ENCODE measurements around the gene ZNF518B. TPM values are rescaled to one million over a fixed set of nuclear protein-coding genes. Genes with fewer than 3 reads are reported as not detected.

ZNF518B gene
- polyA plus RNA-seq, 2 of the 4 experiments (the other 2 are of a cell fraction): 5.1 to 10.8 TPM

DNA sequence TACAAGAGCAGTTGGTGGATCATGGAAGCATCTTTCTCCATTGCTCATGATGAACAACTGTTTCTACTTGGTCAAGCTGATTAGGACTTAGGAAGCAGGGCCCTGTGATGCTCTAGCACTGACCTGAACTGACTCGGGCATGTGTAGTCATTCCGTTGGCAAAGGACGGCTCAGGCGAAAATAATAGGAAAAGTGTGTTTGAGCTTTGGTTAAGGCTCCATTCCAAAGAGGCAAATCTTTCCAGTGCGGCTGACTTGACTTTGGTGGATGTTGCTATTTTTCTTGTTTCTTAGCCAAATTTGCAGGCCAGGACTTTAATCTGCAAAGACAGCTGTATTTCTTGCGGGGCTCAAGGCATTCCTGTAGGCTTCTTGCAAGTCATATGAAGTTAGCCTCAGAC is 39.5 kb downstream of the ZNF518B start (continued):
- TF ChIP-seq HOXA7 (CRISPR knock-in tag; IDR thresholded peaks at IDR 0.05) (no peak), NR3C1 (IDR thresholded peaks at IDR 0.05) (no peak), CBX2 (IDR thresholded peaks at IDR 0.05; ENCODE audit: borderline replicate concordance, low read depth) (no peak), CHD4 (IDR thresholded peaks at IDR 0.05; ENCODE audit: borderline replicate concordance) (no peak)

DNA sequence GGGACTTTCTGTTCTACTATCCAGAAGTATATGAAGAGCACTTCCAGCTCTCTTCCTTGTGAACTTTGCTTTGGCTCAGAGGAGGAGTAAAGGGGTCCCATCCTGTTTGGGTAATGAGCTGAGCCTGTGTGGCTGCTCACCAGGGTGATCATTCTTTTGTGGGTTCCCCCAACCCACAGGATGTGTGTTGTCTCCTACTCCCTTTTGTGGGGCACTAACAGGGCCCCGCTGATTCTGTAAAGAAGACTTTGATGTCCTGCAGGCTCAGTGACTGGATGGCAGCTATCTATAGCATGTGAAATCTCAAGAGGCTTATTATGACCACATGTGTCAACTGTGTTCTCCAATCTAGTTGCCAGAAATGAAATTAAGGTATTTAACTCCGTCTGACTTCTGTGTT is 40.8 kb downstream of the ZNF518B start:
- 9% methylated on average over 2 of the region's 2 CpGs for WGBS (ENCODE audit: missing lambda C conversion rate)
- Histone ChIP-seq H3K9me3 (no peaks in the 10 kb centered on the region), H3K4me2 (no peak overlapping the region), H3K4me3 (no peak overlapping the region), H3K27ac (no peak overlapping the region), H3K4me1 (no peaks in the 10 kb centered on the region)
- FAIRE-seq (no peak), DNase-seq (ENCODE audit: low read depth in 1 of 2, low spot score in 1 of 2) (no peak), ATAC-seq (no peak)
- CTCF ChIA-PET: no interaction called here
- POLR2A ChIA-PET: no interaction called here
- TF ChIP-seq KDM1A (IDR thresholded peaks at IDR 0.05; ENCODE audit: low read depth) (no peak), FOXS1 (CRISPR knock-in tag; IDR thresholded peaks at IDR 0.05) (no peak), HOXA7 (CRISPR knock-in tag; IDR thresholded peaks at IDR 0.05) (no peak), CEBPB (IDR thresholded peaks at IDR 0.05) (no peak), EHF (CRISPR knock-in tag; IDR thresholded peaks at IDR 0.05) (no peak), RFX5 (IDR thresholded peaks at IDR 0.05) (no peak)

DNA sequence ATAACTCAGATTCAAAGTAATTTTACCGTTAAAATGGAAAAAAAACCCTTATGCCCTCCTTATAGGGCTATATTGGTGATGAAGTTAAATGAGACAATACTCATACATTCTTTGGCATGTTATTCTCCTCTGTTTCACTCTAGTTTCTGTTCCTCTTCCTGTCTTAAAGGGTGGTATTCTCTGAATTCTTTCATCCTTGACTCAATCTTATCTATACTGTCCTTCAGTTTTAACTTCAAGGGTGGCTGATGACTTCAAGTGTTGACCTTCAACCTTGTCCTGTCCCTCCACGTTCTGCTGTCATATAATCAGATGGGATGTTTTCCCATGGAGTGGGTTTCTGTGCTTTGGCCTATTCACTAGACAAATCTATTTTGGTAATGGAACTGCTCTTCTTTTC is 44.0 kb downstream of the ZNF518B start:
- H3K4me1 ChIP-seq: no peaks in the 10 kb centered on the region
- no peak overlapping the region for H3K27ac ChIP-seq
- TF ChIP-seq NFE2L2 (conservative IDR thresholded peaks at IDR 0.05; ENCODE audit: low read length) (no peak), HOXA7 (CRISPR knock-in tag; IDR thresholded peaks at IDR 0.05) (no peak), GATA3 (IDR thresholded peaks at IDR 0.05; ENCODE audit: borderline replicate concordance) (no peak), PHF8 (IDR thresholded peaks at IDR 0.05; ENCODE audit: borderline replicate concordance, low read depth) (no peak), SREBF2 (IDR thresholded peaks at IDR 0.05) (no peak), SMC3 (IDR thresholded peaks at IDR 0.05) (no peak)
- no peaks in the 10 kb centered on the region for H3K9me3 ChIP-seq
- FAIRE-seq (no peak), ATAC-seq (no peak), DNase-seq (ENCODE audit: low read depth in 1 of 2, low spot score in 1 of 2) (no peak)
- ChIA-PET POLR2A (no interaction called here), CTCF (interaction anchor here (1.3 kb wide), 1 partner anchor 9 kb away, joined by 3 read pairs; no protein-coding TSS in a partner anchor)
- no peak overlapping the region for H3K4me2 ChIP-seq
- WGBS (ENCODE audit: missing lambda C conversion rate): 2% methylated on average over 2 of the region's 2 CpGs
- no peak overlapping the region for H3K4me3 ChIP-seq

DNA sequence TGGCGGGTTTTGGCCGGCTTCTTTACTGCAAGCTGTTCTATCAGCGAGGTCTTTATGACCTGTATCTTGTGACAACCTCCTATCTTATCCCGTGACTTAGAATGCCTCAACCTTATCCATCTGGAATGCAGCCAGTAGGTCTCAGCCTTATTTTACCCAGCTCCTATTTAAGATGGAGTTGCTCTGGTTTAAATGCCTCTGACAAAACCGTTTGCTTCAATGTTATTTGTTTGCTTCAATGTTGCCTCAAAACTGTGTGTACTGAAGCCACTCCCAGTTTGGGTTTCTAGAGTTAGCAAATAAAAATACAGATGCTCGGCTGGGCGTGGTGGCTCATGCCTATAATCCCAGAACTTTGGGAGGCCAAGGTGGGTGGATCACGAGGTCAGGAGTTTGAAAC is 51.6 kb downstream of the ZNF518B start:
- Histone ChIP-seq H3K4me2 (no peak overlapping the region), H3K9me3 (no peaks in the 10 kb centered on the region), H3K27ac (no peak overlapping the region), H3K4me1 (no peaks in the 10 kb centered on the region), H3K4me3 (no peak overlapping the region)
- CTCF ChIA-PET: interaction anchor here (1.7 kb wide), 1 partner anchor 91 kb away, joined by 4 read pairs; no protein-coding TSS in a partner anchor
- TF ChIP-seq HEYL (CRISPR knock-in tag; IDR thresholded peaks at IDR 0.05) (no peak), POLR2A (IDR thresholded peaks at IDR 0.05; ENCODE audit: low read length) (no peak), ZNF302 (CRISPR knock-in tag; IDR thresholded peaks at IDR 0.05) (no peak), PHF8 (IDR thresholded peaks at IDR 0.05; ENCODE audit: borderline replicate concordance, low read depth) (no peak), FOSL2 (IDR thresholded peaks at IDR 0.05) (no peak), FOSL2 (CRISPR knock-in tag; IDR thresholded peaks at IDR 0.05) (no peak), NFE2L2 (conservative IDR thresholded peaks at IDR 0.05; ENCODE audit: low read length) (no peak), GATA3 (IDR thresholded peaks at IDR 0.05; ENCODE audit: borderline replicate concordance) (no peak), HDAC2 (IDR thresholded peaks at IDR 0.05) (no peak), RFX5 (IDR thresholded peaks at IDR 0.05) (no peak), RARB (CRISPR knock-in tag; IDR thresholded peaks at IDR 0.05) (no peak), RCOR1 (IDR thresholded peaks at IDR 0.05; ENCODE audit: low read depth, low read length) (no peak), NPAS2 (CRISPR knock-in tag; IDR thresholded peaks at IDR 0.05; ENCODE audit: borderline replicate concordance) (no peak), MAFK (IDR thresholded peaks at IDR 0.05; ENCODE audit: partially characterized antibody) (no peak), HOXB5 (CRISPR knock-in tag; IDR thresholded peaks at IDR 0.05) (no peak), JUNB (IDR thresholded peaks at IDR 0.05) (no peak), KDM5A (IDR thresholded peaks at IDR 0.05) (no peak)
- TF ChIP-seq, protein P1, sequence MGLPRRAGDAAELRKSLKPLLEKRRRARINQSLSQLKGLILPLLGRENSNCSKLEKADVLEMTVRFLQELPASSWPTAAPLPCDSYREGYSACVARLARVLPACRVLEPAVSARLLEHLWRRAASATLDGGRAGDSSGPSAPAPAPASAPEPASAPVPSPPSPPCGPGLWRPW (IDR thresholded peaks at IDR 0.05): no peak
- TF ChIP-seq, protein P2, sequence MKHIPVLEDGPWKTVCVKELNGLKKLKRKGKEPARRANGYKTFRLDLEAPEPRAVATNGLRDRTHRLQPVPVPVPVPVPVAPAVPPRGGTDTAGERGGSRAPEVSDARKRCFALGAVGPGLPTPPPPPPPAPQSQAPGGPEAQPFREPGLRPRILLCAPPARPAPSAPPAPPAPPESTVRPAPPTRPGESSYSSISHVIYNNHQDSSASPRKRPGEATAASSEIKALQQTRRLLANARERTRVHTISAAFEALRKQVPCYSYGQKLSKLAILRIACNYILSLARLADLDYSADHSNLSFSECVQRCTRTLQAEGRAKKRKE (CRISPR knock-in tag; IDR thresholded peaks at IDR 0.05; ENCODE audit: low read depth): no peak
- no peak for DNase-seq (ENCODE audit: low read depth in 1 of 2, low spot score in 1 of 2)
- POLR2A ChIA-PET: no interaction called here
- no peak for FAIRE-seq
- WGBS (ENCODE audit: missing lambda C conversion rate): 5% methylated on average over 7 of the region's 8 CpGs
- ATAC-seq: no peak
